NCI-H345 treated with DMSO at 0.1 percent for 48 hours (cell line): Measurements from ENCODE around the gene PLB1.

Source experiments
- DNase-seq: peaks from one replicate; lab custom pipeline; 2025; ENCODE audit not compliant: unreplicated experiment; lab: John Stamatoyannopoulos, UW

The PLB1 gene

GRCh38 chr2:28623582-28624405, 127.9 kb downstream of the PLB1 start:
- DNase-seq = no peak

GRCh38 chr2:28624436-28624792, 128.6 kb downstream of the PLB1 start:
- no peak for DNase-seq

GRCh38 chr2:28624793-28625701, 129.2 kb downstream of the PLB1 start:
- no peak for DNase-seq

- DNase-seq = no peak
Observed at GRCh38 chr2:28626376-28626775, 130.5 kb downstream of the PLB1 start.

GRCh38 chr2:28626891-28627421, 131.1 kb downstream of the PLB1 start:
- DNase-seq = no peak

GRCh38 chr2:28627722-28628480, 132.0 kb downstream of the PLB1 start:
- no peak for DNase-seq

GRCh38 chr2:28628506-28628905, 132.6 kb downstream of the PLB1 start:
- no peak for DNase-seq

- no peak for DNase-seq
Observed at GRCh38 chr2:28628987-28629386, 133.1 kb downstream of the PLB1 start.

- no peak for DNase-seq
Observed at GRCh38 chr2:28629910-28630309, 134.1 kb downstream of the PLB1 start.

- DNase-seq = no peak
Observed at GRCh38 chr2:28630341-28630740, 134.5 kb downstream of the PLB1 start.

- no peak for DNase-seq
Observed at GRCh38 chr2:28631514-28632206, 135.8 kb downstream of the PLB1 start.

GRCh38 chr2:28632791-28633190, 136.9 kb downstream of the PLB1 start:
- DNase-seq = no peak

- DNase-seq = no peak
Observed at GRCh38 chr2:28633204-28633603, 137.3 kb downstream of the PLB1 start.

- DNase-seq = no peak
Observed at GRCh38 chr2:28633746-28634145, 137.9 kb downstream of the PLB1 start.

- no peak for DNase-seq
Observed at GRCh38 chr2:28635191-28635611, 139.3 kb downstream of the PLB1 start.

- DNase-seq = no peak
Observed at GRCh38 chr2:28636491-28636890, 140.6 kb downstream of the PLB1 start.

GRCh38 chr2:28637066-28638047, 141.5 kb downstream of the PLB1 start:
- no peak for DNase-seq

GRCh38 chr2:28638102-28638501, 142.2 kb downstream of the PLB1 start:
- DNase-seq = no peak

GRCh38 chr2:28639092-28639691, 143.3 kb downstream of the PLB1 start:
- no peak for DNase-seq
